GM19238 (cell line): ENCODE results near the gene ROBO2.

Experiments
- DNase-seq: peaks from one replicate; pipeline ENCODE4 v3.0.0; 2011; ENCODE audit warnings: low spot score; ENCODE audit not compliant: insufficient read length

Gene ROBO2

GRCh38 chr3:77325280-77325679 lies 285.4 kb downstream of the ROBO2 start:
- no peak for DNase-seq

GRCh38 chr3:77325702-77326101 lies 285.8 kb downstream of the ROBO2 start:
- DNase-seq = no peak

- no peak for DNase-seq
These were observed 286.7 kb downstream of the ROBO2 start for GRCh38 chr3:77326586-77326985.

- no peak for DNase-seq
These were observed 288.8 kb downstream of the ROBO2 start for GRCh38 chr3:77328690-77329089.

- no peak for DNase-seq
These were observed 289.2 kb downstream of the ROBO2 start for GRCh38 chr3:77329116-77329515.

GRCh38 chr3:77338195-77338594 lies 298.3 kb downstream of the ROBO2 start:
- no peak for DNase-seq

- DNase-seq = no peak
These were observed 302.1 kb downstream of the ROBO2 start for GRCh38 chr3:77342027-77342426.

- DNase-seq = no peak
These were observed 302.8 kb downstream of the ROBO2 start for GRCh38 chr3:77342688-77343087.

- no peak for DNase-seq
These were observed 305.1 kb downstream of the ROBO2 start for GRCh38 chr3:77345009-77345408.

GRCh38 chr3:77348244-77348855 lies 308.5 kb downstream of the ROBO2 start:
- DNase-seq = no peak

- no peak for DNase-seq
These were observed 315.1 kb downstream of the ROBO2 start for GRCh38 chr3:77354958-77355357.

GRCh38 chr3:77362936-77363335 lies 323.0 kb downstream of the ROBO2 start:
- DNase-seq = no peak

- DNase-seq = no peak
These were observed 325.3 kb downstream of the ROBO2 start for GRCh38 chr3:77365152-77365551.

GRCh38 chr3:77370413-77370812 lies 330.5 kb downstream of the ROBO2 start:
- no peak for DNase-seq

- no peak for DNase-seq
These were observed 332.1 kb downstream of the ROBO2 start for GRCh38 chr3:77372018-77372417.

- no peak for DNase-seq
These were observed 332.9 kb downstream of the ROBO2 start for GRCh38 chr3:77372634-77373346.

- no peak for DNase-seq
These were observed 333.7 kb downstream of the ROBO2 start for GRCh38 chr3:77373619-77374018.

GRCh38 chr3:77376511-77376910 lies 336.6 kb downstream of the ROBO2 start:
- DNase-seq = no peak

GRCh38 chr3:77377717-77378116 lies 337.8 kb downstream of the ROBO2 start:
- DNase-seq = no peak

GRCh38 chr3:77380136-77380535 lies 340.2 kb downstream of the ROBO2 start:
- no peak for DNase-seq

- DNase-seq = no peak
These were observed 341.5 kb downstream of the ROBO2 start for GRCh38 chr3:77381431-77381830.

GRCh38 chr3:77392181-77392580 lies 352.3 kb downstream of the ROBO2 start:
- no peak for DNase-seq

- no peak for DNase-seq
These were observed 354.1 kb downstream of the ROBO2 start for GRCh38 chr3:77394046-77394445.
